IPS-11a (cell line): Measurements from ENCODE around the gene OS9.
A peak's percentile ranks its signal among the peaks of the same experiment; 100 is the strongest.
"Not testable (repeated sequence)": the region's sequence is repeated elsewhere in the genome, so short reads cannot be mapped to it uniquely, and the experiment has no call there.

Experiments
- H3K4me3 ChIP-seq: one replicate; pipeline ENCODE4 v1.5.1; 2013; ENCODE audit warnings: low read depth, low read length, control low read depth

Gene OS9, protein sequence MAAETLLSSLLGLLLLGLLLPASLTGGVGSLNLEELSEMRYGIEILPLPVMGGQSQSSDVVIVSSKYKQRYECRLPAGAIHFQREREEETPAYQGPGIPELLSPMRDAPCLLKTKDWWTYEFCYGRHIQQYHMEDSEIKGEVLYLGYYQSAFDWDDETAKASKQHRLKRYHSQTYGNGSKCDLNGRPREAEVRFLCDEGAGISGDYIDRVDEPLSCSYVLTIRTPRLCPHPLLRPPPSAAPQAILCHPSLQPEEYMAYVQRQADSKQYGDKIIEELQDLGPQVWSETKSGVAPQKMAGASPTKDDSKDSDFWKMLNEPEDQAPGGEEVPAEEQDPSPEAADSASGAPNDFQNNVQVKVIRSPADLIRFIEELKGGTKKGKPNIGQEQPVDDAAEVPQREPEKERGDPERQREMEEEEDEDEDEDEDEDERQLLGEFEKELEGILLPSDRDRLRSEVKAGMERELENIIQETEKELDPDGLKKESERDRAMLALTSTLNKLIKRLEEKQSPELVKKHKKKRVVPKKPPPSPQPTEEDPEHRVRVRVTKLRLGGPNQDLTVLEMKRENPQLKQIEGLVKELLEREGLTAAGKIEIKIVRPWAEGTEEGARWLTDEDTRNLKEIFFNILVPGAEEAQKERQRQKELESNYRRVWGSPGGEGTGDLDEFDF

DNA sequence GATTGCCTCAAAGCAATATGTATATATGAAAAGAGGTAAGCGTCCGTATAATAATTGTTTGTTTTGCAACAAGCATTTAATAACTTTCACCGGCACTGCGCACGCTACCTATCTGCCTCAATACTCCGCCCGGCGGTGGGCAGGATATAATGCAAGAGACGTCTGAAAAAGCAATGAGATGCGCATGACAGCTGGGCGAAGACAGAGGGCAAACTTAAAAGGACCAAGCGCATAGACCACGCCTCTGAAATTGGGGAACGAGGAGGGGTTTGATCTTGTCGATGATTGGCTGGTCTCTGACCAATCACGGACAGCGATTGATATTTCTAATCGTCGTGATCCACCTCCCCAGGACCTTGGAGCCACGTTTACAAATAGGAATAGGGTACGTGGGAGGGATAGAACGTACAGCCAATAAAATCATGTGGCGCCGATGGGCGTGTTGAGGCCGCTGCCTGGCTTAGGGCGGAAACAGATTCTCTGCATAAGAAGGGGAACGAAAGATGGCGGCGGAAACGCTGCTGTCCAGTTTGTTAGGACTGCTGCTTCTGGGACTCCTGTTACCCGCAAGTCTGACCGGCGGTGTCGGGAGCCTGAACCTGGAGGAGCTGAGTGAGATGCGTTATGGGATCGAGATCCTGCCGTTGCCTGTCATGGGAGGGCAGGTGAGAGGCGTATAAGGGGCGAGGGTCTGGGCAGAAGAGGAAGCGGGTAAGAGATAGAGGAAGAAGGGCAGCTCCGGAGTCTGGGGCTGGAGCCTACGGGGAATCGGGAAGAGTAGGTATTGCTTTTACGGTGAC lies at the start of gene OS9:
TSS of gene OS9 (plus strand) at position 474 of the 800 bp plus-strand sequence. CDS start at position 504, 30 bp downstream.
- peak within 1 kb of the TSS; percentile 97 for H3K4me3 ChIP-seq

DNA sequence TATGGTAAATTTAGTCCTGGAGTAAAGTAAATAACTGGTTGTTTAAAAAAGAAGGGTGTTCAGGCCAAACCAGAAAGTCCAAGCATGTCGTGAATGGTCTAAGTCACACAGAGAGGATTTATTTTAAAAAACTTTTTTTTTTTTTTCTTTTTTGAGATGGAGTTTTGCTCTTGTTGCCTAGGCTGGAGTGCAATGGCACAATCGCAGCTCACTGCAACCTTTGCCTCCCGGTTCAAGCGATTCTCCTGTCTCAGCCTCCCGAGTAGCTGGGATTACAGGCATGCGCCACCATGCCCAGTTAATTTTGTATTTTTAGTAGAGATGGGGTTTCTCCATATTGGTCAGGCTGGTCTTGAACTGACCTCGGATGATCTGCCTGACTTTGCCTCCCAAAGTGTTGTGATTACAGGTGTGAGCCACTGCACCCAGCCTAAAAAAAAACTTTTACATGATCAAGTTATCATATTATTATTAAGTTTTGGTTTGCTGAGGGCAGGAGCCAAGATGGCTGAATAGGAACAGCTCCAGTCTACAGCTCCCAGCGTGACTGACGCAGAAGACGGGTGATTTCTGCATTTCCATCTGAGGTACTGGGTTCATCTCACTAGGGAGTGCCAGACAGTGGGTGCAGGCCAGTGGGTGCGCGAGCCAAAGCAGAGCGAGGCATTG lies 47.8 kb upstream of the OS9 start:
- H3K4me3 ChIP-seq, result not testable (repeated sequence)

DNA sequence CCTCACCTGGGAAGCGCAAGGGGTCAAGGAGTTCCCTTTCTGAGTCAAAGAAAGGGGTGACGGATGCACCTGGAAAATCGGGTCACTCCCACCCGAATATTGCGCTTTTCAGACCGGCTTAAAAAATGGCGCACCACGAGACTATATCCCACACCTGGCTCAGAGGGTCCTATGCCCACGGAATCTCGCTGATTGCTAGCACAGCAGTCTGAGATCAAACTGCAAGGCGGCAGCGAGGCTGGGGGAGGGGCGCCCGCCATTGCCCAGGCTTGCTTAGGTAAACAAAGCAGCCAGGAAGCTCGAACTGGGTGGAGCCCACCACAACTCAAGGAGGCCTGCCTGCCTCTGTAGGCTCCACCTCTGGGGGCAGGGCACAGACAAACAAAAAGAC lies 47.3 kb upstream of the OS9 start:
- not testable (repeated sequence) for H3K4me3 ChIP-seq

DNA sequence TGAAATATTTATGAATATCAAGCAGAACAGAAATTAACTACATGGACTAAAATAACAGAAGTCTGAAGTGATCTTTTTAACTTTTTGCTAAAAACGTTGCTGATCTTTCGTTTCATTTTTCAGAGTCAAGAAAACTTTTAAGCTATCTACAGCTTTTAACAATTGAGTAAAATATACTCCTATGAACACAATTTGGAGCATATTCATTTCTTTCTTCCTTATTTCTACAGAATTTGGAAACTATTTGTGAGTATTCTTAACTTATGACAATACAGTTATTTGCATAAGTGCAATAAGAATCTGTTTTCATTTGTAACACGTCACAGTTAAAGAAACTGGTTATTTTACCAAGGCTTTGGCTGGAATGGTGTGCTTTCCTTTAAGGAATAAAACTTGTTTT lies 39.9 kb upstream of the OS9 start:
- H3K4me3 ChIP-seq, result no peak overlapping the region

DNA sequence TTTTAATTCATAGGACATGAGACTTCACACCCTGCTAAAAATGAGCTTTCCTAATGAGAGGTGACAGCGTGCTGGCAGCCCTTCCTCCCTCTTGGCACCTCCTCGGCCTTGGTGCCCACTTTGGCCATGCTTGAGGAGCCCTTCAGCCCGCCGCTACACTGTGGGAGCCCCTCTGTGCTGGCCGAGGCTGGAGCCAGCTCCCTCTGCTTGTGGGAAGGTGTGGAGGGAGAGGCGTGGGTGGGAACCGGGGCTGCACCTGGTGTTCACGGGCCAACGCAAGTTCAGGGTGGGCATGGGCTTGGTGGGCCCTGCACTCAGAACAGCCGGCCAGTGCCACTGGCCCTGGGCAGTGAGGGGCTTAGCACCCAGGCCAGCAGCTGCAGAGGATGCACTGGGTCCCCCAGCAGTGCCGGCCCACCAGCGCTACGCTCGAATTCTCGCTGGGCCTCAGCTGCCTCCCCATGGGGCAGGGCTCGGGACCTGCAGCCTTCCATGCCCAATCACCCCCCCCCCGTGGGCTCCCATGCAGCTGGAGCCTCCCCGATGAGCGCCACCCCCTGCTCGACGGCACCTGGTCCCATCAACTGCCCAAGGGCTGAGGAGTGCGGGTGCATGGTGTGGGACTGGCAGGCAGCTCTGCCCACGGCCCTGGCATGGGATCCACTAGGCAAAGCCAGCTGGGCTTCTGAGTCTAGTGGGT lies 38.2 kb upstream of the OS9 start:
- no peak overlapping the region for H3K4me3 ChIP-seq

DNA sequence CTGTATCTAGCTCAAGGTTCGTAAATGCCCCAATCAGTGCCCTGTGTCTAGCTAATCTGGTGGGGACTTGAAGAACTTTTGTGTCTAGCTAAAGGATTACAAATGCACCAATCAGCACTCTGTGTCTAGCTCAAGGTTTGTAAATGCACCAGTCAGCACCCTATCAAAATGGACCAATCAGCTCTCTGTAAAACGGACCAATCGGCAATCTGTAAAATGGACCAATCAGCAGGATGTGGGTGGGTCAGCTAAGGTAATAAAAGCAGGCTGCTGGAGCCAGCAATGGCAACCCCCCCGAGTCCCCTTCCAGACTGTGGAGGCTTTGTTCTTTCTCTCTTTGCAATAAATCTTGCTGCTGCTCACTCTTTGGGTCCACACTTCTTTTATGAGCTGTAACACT lies 37.5 kb upstream of the OS9 start:
- not testable (repeated sequence) for H3K4me3 ChIP-seq

DNA sequence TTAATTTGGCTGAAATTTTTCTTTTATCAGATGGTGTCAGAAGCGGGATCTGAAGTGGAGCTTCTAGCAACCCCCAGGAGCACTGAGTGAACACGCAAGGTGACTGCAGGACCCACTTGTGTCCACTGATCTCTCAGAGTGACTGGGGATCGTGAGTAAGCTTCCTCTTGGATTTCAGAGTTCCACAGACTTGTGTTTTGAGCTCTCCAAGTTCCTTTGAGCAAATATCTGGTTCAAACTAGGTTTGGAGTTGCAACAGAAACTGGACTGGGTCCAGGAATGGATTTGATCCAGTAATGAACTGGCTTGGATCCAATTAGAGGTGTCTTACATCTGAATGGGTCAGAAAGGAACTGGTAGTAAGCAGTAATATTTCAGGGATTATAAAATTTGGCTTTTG lies 36.2 kb upstream of the OS9 start:
- H3K4me3 ChIP-seq, result no peak overlapping the region

DNA sequence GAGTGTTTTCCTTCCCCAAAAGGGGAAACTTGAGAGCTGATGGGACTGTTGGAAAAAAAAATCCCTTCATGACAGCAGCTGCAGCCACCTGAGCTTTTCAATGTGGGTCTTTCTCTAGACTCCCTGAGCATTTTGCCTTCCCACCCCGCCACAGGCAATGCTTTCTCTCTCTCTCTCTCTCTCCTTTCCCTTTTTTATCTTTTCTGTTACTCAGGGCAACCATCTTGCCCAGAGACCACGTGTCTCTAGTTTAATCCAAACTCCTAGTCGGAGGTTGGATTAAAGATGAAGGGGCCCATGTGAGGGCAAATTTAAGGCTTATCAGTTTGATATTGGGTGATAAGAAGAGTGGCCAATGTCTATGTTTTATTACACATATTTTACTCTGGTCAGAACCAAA lies 35.0 kb upstream of the OS9 start:
- H3K4me3 ChIP-seq, result no peak overlapping the region

DNA sequence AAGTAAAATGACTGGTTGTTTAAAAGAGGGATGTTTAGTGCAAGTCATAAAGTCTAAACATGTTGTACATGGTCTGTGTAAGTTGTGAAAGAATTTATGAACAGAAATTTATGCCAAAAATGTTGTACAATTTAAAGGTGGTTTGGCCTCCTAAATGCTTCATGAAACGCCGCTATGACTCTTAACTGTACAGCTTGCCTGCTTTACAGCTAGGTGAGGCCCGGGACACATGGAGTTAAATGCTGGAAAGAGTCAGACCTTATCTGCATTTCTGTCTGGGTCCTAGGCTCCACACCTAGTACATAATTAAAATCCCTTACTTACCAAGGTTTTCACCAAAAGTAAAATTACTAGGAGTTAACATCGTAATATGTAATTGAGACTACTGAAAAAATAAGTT lies 32.6 kb upstream of the OS9 start:
- H3K4me3 ChIP-seq, result no peak overlapping the region

DNA sequence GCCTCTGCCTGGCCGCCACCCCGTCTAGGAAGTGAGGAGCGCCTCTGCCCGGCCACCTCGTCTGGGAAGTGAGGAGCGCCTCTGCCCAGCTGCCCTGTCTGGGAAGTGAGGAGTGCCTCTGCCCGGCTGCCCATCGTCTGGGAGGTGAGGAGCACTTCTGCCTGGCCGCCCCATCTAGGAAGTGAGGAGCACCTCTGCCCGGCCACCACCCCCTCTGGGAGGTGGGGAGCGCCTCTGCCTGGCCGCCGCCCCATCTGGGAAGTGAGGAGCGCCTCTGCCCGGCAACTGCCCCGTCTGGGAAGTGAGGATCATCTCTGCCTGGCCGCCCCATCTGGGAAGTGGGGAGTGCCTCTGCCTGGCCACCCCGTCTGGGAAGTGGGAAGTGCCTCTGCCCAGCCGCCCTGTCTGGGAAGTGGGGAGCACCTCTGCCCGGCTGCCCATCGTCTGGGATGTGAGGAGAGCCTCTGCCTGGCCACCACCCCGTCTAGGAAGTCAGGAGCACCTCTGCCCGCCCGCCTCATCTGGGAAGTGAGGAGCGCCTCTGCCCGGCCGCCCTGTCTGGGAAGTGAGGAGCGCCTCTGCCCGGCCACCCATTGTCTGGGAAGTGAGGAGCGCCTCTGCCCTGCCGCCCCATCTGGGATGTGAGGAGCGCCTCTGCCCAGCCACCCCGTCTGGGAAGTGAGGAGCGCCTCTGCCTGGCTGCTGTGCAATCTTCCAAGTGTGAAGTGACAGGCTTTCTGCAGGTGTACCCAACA lies 28.7 kb upstream of the OS9 start:
- H3K4me3 ChIP-seq, result not testable (repeated sequence)

DNA sequence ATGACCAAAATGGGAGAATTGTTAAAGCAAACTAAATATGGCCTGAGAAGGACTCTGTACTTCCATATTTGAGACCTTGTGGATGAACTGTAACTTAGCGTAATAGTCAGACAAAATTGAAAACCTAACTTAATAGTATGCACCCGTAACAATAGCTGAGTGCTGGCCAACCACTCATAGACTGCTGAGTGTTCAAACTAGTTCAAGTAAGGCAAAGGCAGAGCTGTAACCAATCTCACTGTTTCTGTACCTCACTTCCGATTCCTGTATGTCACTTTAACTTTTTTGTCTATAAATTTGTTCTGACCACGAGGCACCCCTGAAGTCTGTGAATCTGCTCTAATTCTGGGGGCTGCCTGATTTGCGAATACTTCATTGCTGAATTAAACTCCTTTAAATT lies 27.0 kb upstream of the OS9 start:
- no peak overlapping the region for H3K4me3 ChIP-seq

DNA sequence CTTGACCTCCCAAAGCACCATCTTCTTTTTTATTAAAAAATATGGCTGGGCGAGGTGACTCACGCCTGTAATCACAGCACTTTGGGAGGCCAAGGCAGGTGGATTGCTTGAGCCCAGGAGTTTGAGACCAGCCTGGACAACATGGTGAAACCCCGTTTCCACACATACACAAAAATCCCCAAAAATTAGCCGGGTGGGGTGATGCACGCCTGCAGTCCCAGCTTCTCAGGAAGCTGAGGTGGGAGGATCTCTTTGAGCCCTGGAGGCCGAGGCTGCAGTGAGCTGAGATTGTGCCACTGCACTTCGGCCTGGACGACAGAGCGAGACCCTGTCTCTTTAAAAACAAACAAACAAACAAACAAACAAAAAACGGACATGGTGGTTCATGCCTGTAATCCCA lies 24.2 kb upstream of the OS9 start:
- not testable (repeated sequence) for H3K4me3 ChIP-seq

DNA sequence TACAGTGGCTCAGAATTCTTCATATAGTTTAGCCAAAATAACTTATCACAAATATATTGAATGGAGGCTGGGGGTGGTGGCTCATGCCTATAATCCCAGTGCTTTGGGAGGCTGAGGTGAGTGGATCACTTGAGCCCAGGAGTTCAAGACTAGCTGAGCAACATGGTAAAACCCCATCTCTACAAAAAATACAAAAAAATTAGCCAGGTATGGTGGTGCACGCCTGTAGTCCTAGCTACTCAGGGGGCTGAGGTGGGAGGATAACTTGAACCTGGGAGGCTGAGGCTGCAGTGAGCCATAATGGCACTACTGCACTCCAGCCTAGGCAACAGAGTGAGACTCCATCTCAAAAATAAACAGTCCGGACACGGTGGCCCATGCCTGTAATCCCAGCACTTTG lies 22.1 kb upstream of the OS9 start:
- H3K4me3 ChIP-seq, result not testable (repeated sequence)

DNA sequence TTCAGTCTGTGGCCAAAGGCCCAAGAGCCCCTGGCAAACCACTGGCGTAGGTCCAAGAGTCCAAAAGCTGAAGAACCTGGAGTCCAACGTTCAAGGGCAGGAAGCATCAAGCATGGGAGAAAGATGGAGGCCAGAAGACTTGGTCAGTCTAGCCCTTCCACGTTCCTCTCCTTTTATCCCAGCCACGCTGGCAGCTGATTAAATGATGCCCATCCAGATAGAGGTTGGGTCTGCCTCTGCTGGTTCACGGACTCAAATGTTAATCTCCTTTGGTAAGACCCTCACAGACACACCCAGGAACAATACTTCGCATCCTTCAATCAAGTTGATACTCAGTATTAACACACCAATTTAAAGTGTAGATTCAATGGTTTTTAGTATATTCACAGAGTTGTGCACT lies 21.1 kb upstream of the OS9 start:
- no peak overlapping the region for H3K4me3 ChIP-seq

DNA sequence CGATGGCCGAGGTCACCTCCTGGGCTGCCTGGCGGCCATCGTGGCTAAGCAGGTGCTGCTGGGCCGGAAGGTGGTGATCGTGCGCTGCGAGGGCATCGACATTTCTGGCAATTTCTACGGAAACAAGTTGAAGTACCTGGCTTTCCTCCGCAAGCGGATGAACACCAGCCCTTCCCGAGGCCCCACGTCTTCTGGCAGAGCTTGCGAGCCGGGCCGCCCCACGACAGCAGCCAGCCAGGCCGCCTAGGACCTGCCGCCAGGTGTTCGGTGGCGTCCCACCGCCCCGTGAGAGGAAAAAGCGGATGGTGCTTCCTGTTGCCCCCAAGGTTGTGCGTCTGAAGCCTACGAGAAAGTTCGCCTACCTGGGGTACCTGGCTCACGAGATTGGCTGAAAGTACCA lies 19.2 kb upstream of the OS9 start:
- H3K4me3 ChIP-seq, result no peak overlapping the region

DNA sequence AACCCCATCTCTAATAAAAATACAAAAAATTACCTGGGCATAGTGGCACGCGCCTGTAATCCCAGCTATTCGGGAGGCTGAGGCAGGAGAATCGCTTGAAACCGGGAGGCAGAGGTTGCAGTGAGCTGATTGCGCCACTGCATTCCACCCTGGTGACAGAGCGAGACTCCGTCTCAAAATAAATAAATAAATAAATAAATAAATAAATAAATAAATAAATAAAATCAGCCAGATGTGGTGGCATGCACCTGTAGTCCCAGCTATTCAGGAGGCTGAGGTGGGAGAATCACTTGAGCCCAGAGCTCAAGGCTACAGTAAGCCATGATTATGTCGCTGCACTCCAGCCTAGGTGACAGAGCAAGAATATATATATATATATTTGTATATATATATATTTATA lies 16.0 kb upstream of the OS9 start:
- not testable (repeated sequence) for H3K4me3 ChIP-seq

DNA sequence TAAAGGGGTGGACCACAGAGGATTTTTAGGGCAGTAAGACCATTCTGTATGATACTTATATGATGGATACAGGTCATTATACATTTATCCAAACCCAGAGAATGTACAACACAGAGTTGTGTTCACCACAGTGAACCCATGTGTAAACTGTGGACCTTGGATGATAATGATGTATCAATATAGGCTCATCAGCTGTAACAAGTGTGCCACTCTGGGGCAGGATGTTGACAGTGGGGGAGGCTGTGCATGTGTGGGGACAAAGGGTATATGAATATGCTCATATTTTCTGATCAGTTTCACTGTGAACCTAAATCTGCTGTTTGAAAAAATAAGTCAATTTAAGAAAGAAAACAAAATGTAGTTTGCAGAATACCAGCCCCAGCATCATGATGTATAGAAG lies 14.2 kb upstream of the OS9 start:
- no peak overlapping the region for H3K4me3 ChIP-seq

DNA sequence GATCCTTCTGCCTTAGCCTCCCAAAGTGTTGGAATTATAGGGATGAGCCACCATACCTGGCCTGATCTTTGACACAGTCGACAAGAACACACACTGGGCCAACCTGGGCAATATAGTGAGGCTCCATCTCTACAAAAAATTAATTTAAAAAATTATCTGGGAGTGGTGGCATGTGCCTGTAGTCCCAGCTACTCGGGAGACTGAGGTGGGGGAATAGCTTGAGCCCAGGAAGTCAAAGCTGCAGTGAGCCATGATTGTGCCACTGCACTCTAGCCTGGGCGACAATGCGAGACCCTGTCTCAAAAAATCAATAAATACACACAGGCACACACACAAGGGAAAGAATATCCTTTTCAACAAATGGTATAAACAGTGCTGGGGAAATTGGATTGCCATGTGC lies 6.1 kb upstream of the OS9 start:
- no peak overlapping the region for H3K4me3 ChIP-seq

DNA sequence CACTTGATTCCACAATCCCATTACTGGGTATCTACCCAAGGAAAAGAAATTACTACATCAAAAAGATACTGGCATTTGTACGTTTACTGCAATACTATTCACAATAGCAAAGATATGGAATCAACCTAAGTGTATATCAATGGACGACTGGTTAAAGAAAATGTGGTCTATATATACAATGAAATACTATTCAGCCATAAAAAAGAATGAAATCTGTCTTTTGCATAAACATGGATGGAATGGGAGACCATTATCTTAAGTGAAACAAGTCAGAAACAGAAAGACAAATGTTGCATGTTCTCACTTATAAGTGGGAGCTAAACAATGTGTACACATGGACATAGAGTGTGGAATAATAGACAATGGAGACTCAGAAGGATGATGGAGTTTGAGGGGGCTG lies 5.0 kb upstream of the OS9 start:
- no peak overlapping the region for H3K4me3 ChIP-seq

DNA sequence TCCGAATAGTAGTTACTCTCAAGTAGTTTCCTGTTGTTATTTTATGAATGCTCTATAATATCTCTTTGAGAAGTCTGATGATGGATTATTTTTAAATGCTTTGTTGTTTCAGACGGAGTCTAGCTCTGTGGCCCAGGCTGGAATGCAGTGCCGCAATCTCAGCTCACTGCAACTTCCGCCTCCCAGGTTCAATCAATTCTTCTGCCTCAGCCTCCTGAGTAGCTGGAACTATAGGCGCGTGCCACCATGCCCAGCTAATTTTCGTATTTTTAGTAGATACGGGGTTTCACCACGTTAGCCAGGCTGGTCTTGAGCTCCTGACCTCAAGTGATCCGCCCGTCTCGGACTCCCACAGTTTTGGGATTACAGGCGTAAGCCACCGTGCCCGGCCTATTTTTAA lies 1.4 kb upstream of the OS9 start:
- no peak overlapping the region for H3K4me3 ChIP-seq
